NT2/D1 (cell line): ENCODE measurements around the gene MMP13.

Experiments
- DNase-seq: peaks from one replicate; pipeline ENCODE4 v3.0.0-alpha.2; 2011; ENCODE audit warnings: low read depth, low spot score
- H3K27me3 ChIP-seq: 2 replicates; pipeline ENCODE4 v1.6.0; 2011; ENCODE audit warnings: mild to moderate bottlenecking; ENCODE audit not compliant: insufficient read length, insufficient read depth
- H3K36me3 ChIP-seq: 2 replicates; pipeline ENCODE4 v1.6.1; 2011; ENCODE audit warnings: mild to moderate bottlenecking, low read length, mixed read lengths; ENCODE audit not compliant: insufficient read depth, insufficient read length
- H3K4me1 ChIP-seq: 2 replicates; pipeline ENCODE4 v1.5.1; 2011; ENCODE audit not compliant: insufficient read depth, insufficient read length
- H3K4me3 ChIP-seq: 2 replicates; pipeline ENCODE4 v1.5.1; 2011; ENCODE audit warnings: low read depth; ENCODE audit not compliant: insufficient read length
- H3K9ac ChIP-seq: 2 replicates; pipeline ENCODE4 v1.6.0; 2011; ENCODE audit warnings: low read depth; ENCODE audit not compliant: insufficient read length
- H3K9me3 ChIP-seq: 2 replicates; pipeline ENCODE4 v1.5.1; 2011; ENCODE audit warnings: mild to moderate bottlenecking, low read length; ENCODE audit not compliant: insufficient read depth
- SUZ12 ChIP-seq: IDR thresholded peaks from 2 replicates; pipeline ENCODE4 v1.6.1; 2011; ENCODE audit not compliant: insufficient read length, insufficient read depth; ENCODE audit errors: extremely low read depth
- YY1 ChIP-seq: IDR thresholded peaks from 2 replicates; pipeline ENCODE4 v1.6.1; 2011; ENCODE audit not compliant: insufficient read length, insufficient read depth
- ZNF274 ChIP-seq: IDR thresholded peaks from 2 replicates; pipeline ENCODE4 v1.6.1; 2011; ENCODE audit warnings: mild to moderate bottlenecking, low read depth, low read length

The MMP13 gene

DNA sequence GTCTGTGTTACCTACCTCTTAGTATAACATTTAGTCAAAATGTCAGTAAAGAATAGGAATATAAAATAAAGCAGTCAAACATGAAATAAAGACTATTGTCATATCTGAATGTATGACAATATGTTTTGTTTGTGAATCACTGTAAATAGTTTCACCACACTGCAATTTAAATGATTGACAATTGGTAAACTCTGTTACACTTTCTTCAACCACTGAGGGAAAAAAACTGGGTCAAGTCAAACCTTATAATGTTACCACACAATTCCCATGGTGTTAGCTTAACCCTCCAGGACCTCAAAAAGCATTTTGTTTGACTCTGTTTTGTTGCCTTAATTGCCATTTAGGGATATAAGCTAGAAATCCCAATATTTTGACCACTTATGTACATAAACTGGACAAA lies 10.5 kb upstream of the MMP13 start:
- H3K36me3 ChIP-seq, result no peaks in the 10 kb centered on the region
- H3K9ac ChIP-seq, result no peak overlapping the region
- H3K4me3 ChIP-seq, result no peak overlapping the region
- no peaks in the 10 kb centered on the region for H3K4me1 ChIP-seq
- no peak for TF ChIP-seq ZNF274
- TF ChIP-seq SUZ12, result no peak
- DNase-seq, result no peak
- no peaks in the 10 kb centered on the region for H3K27me3 ChIP-seq
- no peaks in the 10 kb centered on the region for H3K9me3 ChIP-seq

DNA sequence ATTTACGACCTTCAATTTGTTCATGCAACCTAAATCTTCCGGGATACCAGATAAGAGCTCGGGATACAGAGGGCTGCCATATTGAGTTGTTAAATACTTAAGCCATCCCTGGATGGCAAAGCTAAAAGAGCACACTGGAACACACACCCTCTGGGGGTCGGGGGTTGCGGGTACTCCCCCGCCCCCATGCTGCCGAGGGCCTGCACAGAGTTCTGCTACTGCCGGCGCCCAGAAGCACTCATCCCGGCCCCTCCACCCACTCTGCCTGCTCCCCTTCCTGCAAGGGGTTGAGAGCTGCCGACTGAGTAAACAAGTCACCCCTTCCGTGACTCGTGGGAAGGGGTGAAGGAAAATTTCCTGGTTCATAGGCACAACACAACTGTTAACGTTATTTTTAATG lies 9.3 kb upstream of the MMP13 start:
- no peak for TF ChIP-seq SUZ12
- no peak for TF ChIP-seq ZNF274
- H3K27me3 ChIP-seq, result no peaks in the 10 kb centered on the region
- no peak overlapping the region for H3K4me3 ChIP-seq
- H3K9me3 ChIP-seq, result no peaks in the 10 kb centered on the region
- no peaks in the 10 kb centered on the region for H3K36me3 ChIP-seq
- no peak for DNase-seq
- H3K9ac ChIP-seq, result no peak overlapping the region
- no peaks in the 10 kb centered on the region for H3K4me1 ChIP-seq

DNA sequence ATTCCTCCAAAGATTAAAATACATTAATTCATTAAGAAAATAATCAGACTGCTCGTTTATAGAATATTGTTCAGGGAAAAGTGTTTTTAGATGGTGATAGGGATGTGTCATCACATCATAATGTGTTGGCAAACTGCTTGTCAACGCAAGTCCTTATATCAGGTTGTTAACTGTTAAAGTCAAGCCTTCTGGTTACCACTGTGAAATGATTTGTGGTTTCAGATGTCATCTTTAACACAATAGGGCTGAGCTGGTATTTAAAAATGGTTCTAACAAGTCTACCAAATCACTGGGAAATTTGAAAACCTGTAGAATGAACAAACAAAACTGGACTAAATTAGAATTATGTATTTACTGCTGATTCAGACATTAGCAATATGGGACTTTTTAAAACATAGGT lies 2.4 kb upstream of the MMP13 start:
- TF ChIP-seq YY1 (no peak), ZNF274 (no peak), SUZ12 (no peak)

DNA sequence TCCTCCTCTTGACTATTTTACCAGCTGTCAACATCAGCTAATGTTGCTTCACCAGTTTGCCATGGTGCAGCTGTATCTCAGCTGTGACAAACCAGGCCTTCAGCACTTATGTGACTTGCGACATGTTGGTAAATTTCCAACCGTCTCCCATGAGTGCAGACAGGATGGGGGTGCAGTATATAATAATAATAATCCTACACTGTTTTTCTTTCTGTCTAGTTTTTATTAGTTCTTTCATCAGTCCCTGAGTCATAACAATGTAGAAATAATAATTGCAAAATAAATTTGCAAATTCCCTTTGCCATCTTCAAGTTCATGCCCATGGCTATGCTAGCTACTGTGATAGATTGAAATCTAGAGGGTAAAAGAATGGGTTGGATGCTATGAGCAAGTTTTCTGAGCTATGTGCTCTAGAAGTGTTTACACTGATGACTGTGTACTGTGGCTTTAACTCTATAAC lies 4.9 kb downstream of the MMP13 start:
- no peak overlapping the region for H3K9ac ChIP-seq
- DNase-seq, result no peak
- no peaks in the 10 kb centered on the region for H3K4me1 ChIP-seq
- no peak overlapping the region for H3K4me3 ChIP-seq
- H3K36me3 ChIP-seq, result no peaks in the 10 kb centered on the region
- no peaks in the 10 kb centered on the region for H3K27me3 ChIP-seq
- H3K9me3 ChIP-seq, result no peaks in the 10 kb centered on the region
- TF ChIP-seq ZNF274 (no peak), SUZ12 (no peak)

More for the DNA sequence above, 2.4 kb upstream of the MMP13 start:
- Histone ChIP-seq H3K4me1 (no peaks in the 10 kb centered on the region), H3K27me3 (no peaks in the 10 kb centered on the region), H3K36me3 (no peaks in the 10 kb centered on the region), H3K9me3 (no peaks in the 10 kb centered on the region), H3K9ac (no peak overlapping the region), H3K4me3 (no peak overlapping the region)
- no peak for DNase-seq

DNA sequence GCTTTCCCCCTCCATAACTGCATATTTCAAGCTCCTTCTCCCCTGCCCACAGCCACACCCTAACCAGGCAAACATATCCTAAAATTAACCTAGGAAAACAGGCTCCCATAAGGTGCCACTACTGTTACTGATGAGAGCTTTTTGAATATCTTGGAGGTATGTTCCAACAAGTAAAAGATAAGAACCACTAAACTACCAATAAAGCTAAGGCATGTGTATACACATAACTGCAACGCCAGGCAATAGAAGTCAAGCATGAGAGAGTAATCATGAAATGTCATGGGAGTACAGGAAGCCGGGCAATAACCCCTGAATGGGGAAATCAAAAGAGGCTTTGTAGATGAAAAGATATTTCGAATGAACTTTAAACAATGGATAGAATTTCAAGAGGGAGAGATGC lies 9.3 kb downstream of the MMP13 start:
- Histone ChIP-seq H3K36me3 (no peaks in the 10 kb centered on the region), H3K9me3 (no peaks in the 10 kb centered on the region), H3K4me3 (no peak overlapping the region), H3K9ac (no peak overlapping the region), H3K27me3 (no peaks in the 10 kb centered on the region), H3K4me1 (no peaks in the 10 kb centered on the region)
- no peak for DNase-seq
- TF ChIP-seq SUZ12, result no peak
- TF ChIP-seq YY1, result no peak
- no peak for TF ChIP-seq ZNF274

DNA sequence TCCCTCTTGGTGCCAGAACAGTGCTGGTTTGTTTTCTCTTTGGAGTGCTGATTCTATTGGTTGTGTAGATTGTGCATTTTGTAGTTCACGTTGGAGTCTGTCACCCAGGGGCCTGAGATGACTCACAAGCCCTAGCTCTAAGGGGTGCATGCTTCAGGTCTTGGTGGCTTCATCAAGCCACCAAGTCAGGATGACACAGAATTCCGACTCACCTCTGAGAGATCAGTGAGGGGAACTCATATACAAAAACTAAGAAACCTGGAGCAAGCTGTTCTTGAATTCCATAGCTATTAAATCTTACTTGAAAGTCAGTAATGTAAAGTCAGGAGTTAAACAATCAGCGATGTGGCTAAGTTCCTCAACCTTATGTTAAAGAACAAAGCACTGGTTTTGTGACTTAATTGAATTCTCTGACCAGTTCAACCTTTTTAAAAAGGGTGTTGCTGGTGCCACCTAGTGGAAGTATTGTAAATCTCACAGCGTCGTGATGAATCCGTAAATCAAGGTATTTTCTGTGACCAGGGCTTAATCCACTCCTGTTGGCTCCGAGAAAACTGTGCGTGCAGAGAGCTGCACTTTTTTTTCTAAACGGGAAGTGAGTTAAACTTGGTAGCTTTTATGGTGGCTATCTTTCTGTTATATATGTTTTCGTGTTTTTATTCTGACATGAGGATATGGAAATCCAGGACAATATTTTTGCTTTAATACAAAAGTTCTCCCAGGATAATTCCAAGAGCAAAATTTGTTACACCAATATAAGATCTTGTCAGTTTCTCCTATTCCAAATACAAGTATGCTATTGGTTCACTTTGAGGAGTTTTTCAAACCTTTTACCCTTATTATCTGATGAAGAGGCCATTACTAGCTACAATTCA lies 14.6 kb downstream of the MMP13 start:
- no peak for TF ChIP-seq SUZ12
- TF ChIP-seq ZNF274, result no peak
- TF ChIP-seq YY1, result no peak
- Histone ChIP-seq H3K4me3 (no peak overlapping the region), H3K36me3 (no peaks in the 10 kb centered on the region), H3K4me1 (no peaks in the 10 kb centered on the region), H3K27me3 (no peaks in the 10 kb centered on the region), H3K9me3 (no peaks in the 10 kb centered on the region), H3K9ac (no peak overlapping the region)
- DNase-seq, result peak; percentile 57

DNA sequence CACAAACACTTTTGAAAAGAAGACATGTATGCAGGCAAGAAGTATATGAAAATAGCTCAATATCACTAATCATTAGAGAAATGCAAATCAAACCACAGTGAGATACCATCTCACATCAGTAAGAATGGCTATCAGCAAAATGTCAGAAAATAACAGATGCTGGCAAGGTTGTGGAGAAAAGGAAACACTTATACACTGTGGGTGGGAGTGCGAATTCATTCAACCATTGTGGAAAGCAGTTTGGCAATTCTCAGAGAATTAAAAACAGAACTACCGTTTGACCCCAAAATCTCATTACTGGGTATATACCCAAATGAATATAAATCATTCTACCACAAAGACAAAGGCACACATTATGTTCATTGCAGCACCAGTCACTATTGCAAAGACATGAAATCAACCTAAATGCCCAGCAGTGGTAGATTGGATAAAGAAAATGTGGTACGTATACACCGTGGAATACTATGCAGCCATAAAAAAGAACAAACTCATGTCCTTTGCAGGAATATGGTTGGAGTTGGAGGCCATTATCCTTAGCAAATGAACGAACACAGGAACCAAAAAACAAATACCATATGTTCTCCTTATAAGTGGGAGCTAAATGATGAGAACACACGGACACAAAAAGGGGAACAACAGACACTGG lies 18.5 kb downstream of the MMP13 start:
- Histone ChIP-seq H3K4me1 (no peaks in the 10 kb centered on the region), H3K9ac (no peak overlapping the region), H3K9me3 (no peaks in the 10 kb centered on the region), H3K27me3 (no peaks in the 10 kb centered on the region), H3K36me3 (no peaks in the 10 kb centered on the region), H3K4me3 (no peak overlapping the region)
- DNase-seq, result no peak
- TF ChIP-seq YY1 (no peak), SUZ12 (no peak), ZNF274 (no peak)
